Right atrium auricular region (tissue), 2 donors: ENCODE results near the gene PRRT1B. TPM values are rescaled to one million over a fixed set of nuclear protein-coding genes. Genes with fewer than 3 reads are reported as not detected.

ENCODE experiments used
- DNase-seq: peaks from one replicate; pipeline ENCODE4 v3.0.0-alpha.2; 2019; ENCODE audit warnings: low spot score
- H3K27ac ChIP-seq, 2 donors: fragments of 200-600 bp; sonication (generic); 1 replicate in 1 of 2; 2 replicates in 1 of 2; pipeline ENCODE4 v1.5.1; 2016 to 2019
- H3K27me3 ChIP-seq, 2 donors: fragments of 200-600 bp; sonication (generic); one replicate each; pipeline versions ENCODE4 v1.5.1 to v1.6.0; 2017 to 2019
- H3K36me3 ChIP-seq: fragments of 200-600 bp; sonication (generic); one replicate; pipeline ENCODE4 v1.5.1; 2016
- H3K4me1 ChIP-seq, 2 donors: fragments of 200-600 bp; sonication (generic); one replicate each; pipeline versions ENCODE4 v1.5.1 to v1.6.0; 2017 to 2019
- H3K4me3 ChIP-seq, 2 donors: fragments of 200-600 bp; sonication (generic); 1 replicate in 1 of 2; 2 replicates in 1 of 2; pipeline ENCODE4 v1.5.1; 2017 to 2019; ENCODE audit warnings: mild to moderate bottlenecking in 1 of 2, moderate library complexity in 1 of 2
- H3K9me3 ChIP-seq, 2 donors: fragments of 200-600 bp; sonication (generic); one replicate each; pipeline ENCODE4 v1.5.1; 2019
- total RNA-seq, 2 donors: library from RNA; depleted of rRNA; stranded (reverse); fragments of >200 nt; gene quantifications; one replicate each; pipeline ENCODE4 v1.1.0, GENCODE V29; 2016
- TF ChIP-seq, protein P1 (sequence below), 2 donors: fragments of 200-600 bp; sonication (generic); IDR thresholded peaks; one replicate each; pipeline ENCODE4 v1.5.1; 2019; ENCODE audit warnings: antibody characterized with exemption in 2 of 2

PRRT1B gene
- total RNA-seq, 2 donors from 2014 or later: not detected

GRCh38 chr9:131518553-131518952 lies 26.8 kb upstream of the PRRT1B start:
- peaks cover 0 to 17% of the 10 kb centered on the region in 2 donors for H3K4me1 ChIP-seq
- H3K4me3 ChIP-seq: no peak overlapping the region
- TF ChIP-seq, protein P1, sequence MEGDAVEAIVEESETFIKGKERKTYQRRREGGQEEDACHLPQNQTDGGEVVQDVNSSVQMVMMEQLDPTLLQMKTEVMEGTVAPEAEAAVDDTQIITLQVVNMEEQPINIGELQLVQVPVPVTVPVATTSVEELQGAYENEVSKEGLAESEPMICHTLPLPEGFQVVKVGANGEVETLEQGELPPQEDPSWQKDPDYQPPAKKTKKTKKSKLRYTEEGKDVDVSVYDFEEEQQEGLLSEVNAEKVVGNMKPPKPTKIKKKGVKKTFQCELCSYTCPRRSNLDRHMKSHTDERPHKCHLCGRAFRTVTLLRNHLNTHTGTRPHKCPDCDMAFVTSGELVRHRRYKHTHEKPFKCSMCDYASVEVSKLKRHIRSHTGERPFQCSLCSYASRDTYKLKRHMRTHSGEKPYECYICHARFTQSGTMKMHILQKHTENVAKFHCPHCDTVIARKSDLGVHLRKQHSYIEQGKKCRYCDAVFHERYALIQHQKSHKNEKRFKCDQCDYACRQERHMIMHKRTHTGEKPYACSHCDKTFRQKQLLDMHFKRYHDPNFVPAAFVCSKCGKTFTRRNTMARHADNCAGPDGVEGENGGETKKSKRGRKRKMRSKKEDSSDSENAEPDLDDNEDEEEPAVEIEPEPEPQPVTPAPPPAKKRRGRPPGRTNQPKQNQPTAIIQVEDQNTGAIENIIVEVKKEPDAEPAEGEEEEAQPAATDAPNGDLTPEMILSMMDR (IDR thresholded peaks at IDR 0.05): no peak
- peak overlapping the region in 1 of 2 donors; percentile 64 for H3K27ac ChIP-seq
- H3K27me3 ChIP-seq: no peaks in the 10 kb centered on the region
- H3K9me3 ChIP-seq: no peaks in the 10 kb centered on the region
- no peak for DNase-seq
- H3K36me3 ChIP-seq: peaks cover 77% of the 10 kb centered on the region

DNA sequence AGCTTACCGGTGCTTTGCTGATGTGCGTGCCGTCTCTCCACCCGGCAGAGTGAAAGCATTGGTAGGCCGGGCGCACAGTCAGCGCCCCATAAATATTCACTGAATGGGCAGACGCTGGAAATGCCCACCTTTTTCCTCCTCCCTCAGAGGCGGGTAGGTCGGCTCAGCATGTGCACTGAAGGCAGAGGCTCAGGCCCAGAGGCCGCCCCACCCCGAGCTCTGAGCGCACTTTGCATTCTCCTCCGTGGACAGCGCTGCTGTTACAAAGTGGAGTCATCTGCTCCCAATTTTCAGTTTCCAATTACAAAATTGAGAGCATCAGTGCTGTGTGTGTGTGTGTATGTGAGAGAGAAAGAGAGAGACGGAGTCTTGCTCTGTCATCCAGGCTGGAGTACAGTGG lies 24.8 kb upstream of the PRRT1B start:
- no peak for DNase-seq
- Histone ChIP-seq H3K4me3 (no peak overlapping the region), H3K27me3 (no peaks in the 10 kb centered on the region), H3K9me3 (no peaks in the 10 kb centered on the region), H3K27ac (no peak overlapping the region), H3K36me3 (peaks cover 81% of the 10 kb centered on the region), H3K4me1 (peaks cover 0 to 17% of the 10 kb centered on the region in 2 donors)
- TF ChIP-seq, protein P1 (IDR thresholded peaks at IDR 0.05): no peak

DNA sequence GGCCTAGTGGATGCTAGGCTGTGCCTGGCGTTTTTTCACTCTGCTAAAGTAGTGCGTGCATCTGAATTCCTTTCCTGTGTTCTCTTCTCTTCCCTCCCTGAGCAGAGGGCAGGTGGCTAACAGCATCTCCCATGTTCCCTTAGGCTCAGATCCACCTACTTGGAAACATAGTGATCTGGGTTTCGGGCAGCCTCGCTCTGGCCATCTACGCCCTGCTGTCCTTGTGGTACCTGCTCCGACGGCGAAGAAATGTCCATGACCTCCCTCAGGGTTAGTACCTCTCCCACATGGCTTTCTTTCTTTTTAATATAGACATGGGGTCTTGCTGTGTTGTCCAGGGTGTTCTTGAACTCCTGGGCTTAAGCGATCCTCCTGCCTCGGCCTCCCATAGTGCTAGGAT lies 24.1 kb upstream of the PRRT1B start:
- H3K36me3 ChIP-seq: peaks cover 83% of the 10 kb centered on the region
- no peak overlapping the region for H3K27ac ChIP-seq
- H3K4me1 ChIP-seq: peaks cover 0 to 21% of the 10 kb centered on the region in 2 donors
- H3K4me3 ChIP-seq: no peak overlapping the region
- TF ChIP-seq, protein P1 (IDR thresholded peaks at IDR 0.05): no peak
- no peaks in the 10 kb centered on the region for H3K9me3 ChIP-seq
- no peak for DNase-seq
- H3K27me3 ChIP-seq: no peaks in the 10 kb centered on the region

GRCh38 chr9:131521822-131522221 lies 23.5 kb upstream of the PRRT1B start:
- TF ChIP-seq, protein P1 (IDR thresholded peaks at IDR 0.05): no peak
- Histone ChIP-seq H3K4me1 (peaks cover 0 to 21% of the 10 kb centered on the region in 2 donors), H3K27me3 (no peaks in the 10 kb centered on the region), H3K9me3 (no peaks in the 10 kb centered on the region), H3K4me3 (no peak overlapping the region), H3K36me3 (peaks cover 81% of the 10 kb centered on the region), H3K27ac (no peak overlapping the region)
- no peak for DNase-seq

DNA sequence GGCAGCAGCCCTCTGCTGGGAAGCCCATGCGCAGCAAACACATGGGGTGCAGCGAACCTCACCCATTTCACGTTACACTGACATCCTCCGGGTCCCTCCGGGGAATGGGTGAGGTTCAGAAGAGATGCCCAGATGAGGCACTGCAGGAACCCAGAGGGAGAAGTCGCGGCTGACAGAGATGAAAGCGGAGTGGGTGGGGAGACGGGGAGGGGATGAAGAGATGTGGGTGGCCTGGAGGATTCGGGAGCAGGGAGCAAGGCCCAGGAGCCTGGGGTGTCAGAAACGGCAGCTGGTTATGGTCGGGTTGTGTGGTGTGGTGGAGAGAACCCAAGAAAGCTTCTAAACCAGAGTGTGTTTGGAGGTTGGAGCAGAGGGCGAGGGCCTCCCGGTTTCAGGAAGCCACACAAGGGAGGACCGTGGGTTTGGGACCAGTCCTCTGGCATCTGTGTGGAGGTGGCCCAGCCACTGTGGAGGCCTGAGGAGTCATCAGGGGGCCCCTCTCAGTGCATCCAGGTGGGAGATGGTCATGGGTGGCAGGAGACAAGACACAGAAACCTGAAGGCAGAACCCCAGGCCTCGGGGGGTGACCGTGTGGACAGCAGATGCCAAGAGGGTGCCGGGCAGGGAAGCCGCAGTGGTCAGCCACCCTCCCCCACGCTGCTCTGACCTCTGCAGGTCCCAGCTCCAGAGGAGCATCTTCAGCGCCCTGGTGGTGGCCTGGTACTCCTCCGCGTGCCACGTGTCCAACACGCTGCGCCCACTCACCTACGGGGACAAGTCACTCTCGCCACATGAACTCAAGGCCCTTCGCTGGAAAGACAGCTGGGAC lies 22.9 kb upstream of the PRRT1B start:
- TF ChIP-seq, protein P1 (IDR thresholded peaks at IDR 0.05): no peak
- Histone ChIP-seq H3K27ac (no peak overlapping the region), H3K4me3 (no peak overlapping the region), H3K27me3 (no peaks in the 10 kb centered on the region), H3K4me1 (peaks cover 0 to 15% of the 10 kb centered on the region in 2 donors), H3K9me3 (no peaks in the 10 kb centered on the region), H3K36me3 (peaks cover 87% of the 10 kb centered on the region)
- no peak for DNase-seq

GRCh38 chr9:131523086-131523388 lies 22.3 kb upstream of the PRRT1B start:
- Histone ChIP-seq H3K4me3 (no peak overlapping the region), H3K9me3 (no peaks in the 10 kb centered on the region), H3K36me3 (peaks cover 93% of the 10 kb centered on the region), H3K27ac (no peak overlapping the region), H3K4me1 (peaks cover 0 to 9% of the 10 kb centered on the region in 2 donors), H3K27me3 (no peaks in the 10 kb centered on the region)
- DNase-seq: no peak
- TF ChIP-seq, protein P1 (IDR thresholded peaks at IDR 0.05): no peak
